GM19238 (cell line): ENCODE results near the gene BCAS3.
"Not testable (repeated sequence)": the region's sequence is repeated elsewhere in the genome, so short reads cannot be mapped to it uniquely, and the experiment has no call there.

Source experiments
- DNase-seq: peaks from one replicate; pipeline ENCODE4 v3.0.0; 2011; ENCODE audit warnings: low spot score; ENCODE audit not compliant: insufficient read length

BCAS3 gene

GRCh38 chr17:61122326-61122913, 444.8 kb downstream of the BCAS3 start:
- no peak for DNase-seq

- no peak for DNase-seq
Observed at GRCh38 chr17:61124562-61124961, 446.9 kb downstream of the BCAS3 start.

- no peak for DNase-seq
Observed at GRCh38 chr17:61126473-61127249, 449.0 kb downstream of the BCAS3 start.

GRCh38 chr17:61127960-61128359, 450.3 kb downstream of the BCAS3 start:
- DNase-seq: no peak

- DNase-seq: no peak
Observed at GRCh38 chr17:61128661-61129115, 451.0 kb downstream of the BCAS3 start.

- no peak for DNase-seq
Observed at GRCh38 chr17:61129267-61130254, 451.9 kb downstream of the BCAS3 start.

- DNase-seq: no peak
Observed at GRCh38 chr17:61130330-61130729, 452.7 kb downstream of the BCAS3 start.

- DNase-seq: no peak
Observed at GRCh38 chr17:61131585-61131984, 453.9 kb downstream of the BCAS3 start.

- no peak for DNase-seq
Observed at GRCh38 chr17:61132524-61132923, 454.9 kb downstream of the BCAS3 start.

GRCh38 chr17:61133853-61134252, 456.2 kb downstream of the BCAS3 start:
- DNase-seq: no peak

- DNase-seq: no peak
Observed at GRCh38 chr17:61134551-61135235, 457.0 kb downstream of the BCAS3 start.

GRCh38 chr17:61135782-61136181, 458.1 kb downstream of the BCAS3 start:
- DNase-seq: no peak

- no peak for DNase-seq
Observed at GRCh38 chr17:61136296-61136695, 458.6 kb downstream of the BCAS3 start.

GRCh38 chr17:61139219-61139618, 461.6 kb downstream of the BCAS3 start:
- peak; percentile 50 for DNase-seq

- DNase-seq: no peak
Observed at GRCh38 chr17:61140081-61140786, 462.6 kb downstream of the BCAS3 start.

- DNase-seq: no peak
Observed at GRCh38 chr17:61143026-61143425, 465.4 kb downstream of the BCAS3 start.

GRCh38 chr17:61144137-61144536, 466.5 kb downstream of the BCAS3 start:
- no peak for DNase-seq

- DNase-seq: no peak
Observed at GRCh38 chr17:61144617-61145564, 467.2 kb downstream of the BCAS3 start.

- DNase-seq: not testable (repeated sequence)
Observed at GRCh38 chr17:61146833-61147232, 469.2 kb downstream of the BCAS3 start.
